Heart left ventricle (tissue), 16 donors: Measurements from ENCODE around the gene RAI1. TPM values are rescaled to one million over a fixed set of nuclear protein-coding genes. Genes with fewer than 3 reads are reported as not detected.

ENCODE experiments used
- ATAC-seq, 4 donors: fragments of 200-7000 bp; cut with Tn5 transposase; one replicate each; pipeline ENCODE4 v1.9.1; 2020 to 2022; ENCODE audit warnings: moderate library complexity in 4 of 4, mild to moderate bottlenecking in 3 of 4, moderate number of reproducible peaks in 1 of 4
- DNase-seq, 5 donors: peaks; one replicate each; pipeline ENCODE4 v3.0.0-alpha.2; 2020
- H3K27ac ChIP-seq, 12 donors: fragments of 200-600 bp; sonication (generic) in 4 of 12; one replicate each; pipeline versions ENCODE4 v1.5.0 to v1.8.0; 2016 to 2022; ENCODE audit warnings: mild to moderate bottlenecking in 2 of 12
- H3K27me3 ChIP-seq, 9 donors: fragments of 200-600 bp; sonication (generic) in 2 of 9; one replicate each; pipeline versions ENCODE4 v1.5.1 to v1.8.0; 2016 to 2022; ENCODE audit warnings: mild to moderate bottlenecking in 3 of 9
- H3K36me3 ChIP-seq, 9 donors: fragments of 200-600 bp; sonication (generic) in 2 of 9; one replicate each; pipeline versions ENCODE4 v1.5.0 to v1.8.0; 2018 to 2022; ENCODE audit warnings: mild to moderate bottlenecking in 2 of 9
- H3K4me1 ChIP-seq, 12 donors: fragments of 200-600 bp; sonication (generic) in 4 of 12; one replicate each; pipeline versions ENCODE4 v1.5.0 to v1.8.0; 2016 to 2022; ENCODE audit warnings: mild to moderate bottlenecking in 3 of 12
- H3K4me3 ChIP-seq, 12 donors: fragments of 200-600 bp; sonication (generic) in 4 of 12; one replicate each; pipeline versions ENCODE4 v1.5.0 to v1.8.0; 2017 to 2022; ENCODE audit warnings: mild to moderate bottlenecking in 9 of 12, moderate library complexity in 4 of 12
- H3K9me3 ChIP-seq, 12 donors: fragments of 200-600 bp; sonication (generic) in 4 of 12; one replicate each; pipeline versions ENCODE4 v1.5.0 to v1.8.0; 2016 to 2022; ENCODE audit warnings: mild to moderate bottlenecking in 1 of 12
- POLR2A ChIP-seq, 2 donors: fragments of 450-650 bp; IDR thresholded peaks; one replicate each; pipeline ENCODE4 v1.6.1; 2017; ENCODE audit warnings: antibody characterized with exemption in 2 of 2, mild to moderate bottlenecking in 2 of 2, moderate library complexity in 2 of 2
- WGBS, 4 donors: extraction: QIAGEN DNeasy Blood & Tissue Kit in 2 of 4; methylation state at CpG; one replicate each; pipeline versions ENCODE4 v1.1.5 to v1.1.7; 2013 to 2018; 5-methylcytosine and 5-hydroxymethylcytosine counted together
- intact Hi-C, 10 donors: fragments of 100-400 bp; cut with DNase I; formaldehyde crosslinking; loops; one replicate each; pipeline versions ENCODE4 v1.11.1 to v1.14.2; 2022
- polyA plus RNA-seq, 2 donors: library from polyadenylated mRNA; stranded (reverse); fragments of 200-250 nt; gene quantifications; one replicate each; pipeline ENCODE4 v1.2.3, GENCODE V29; 2013
- total RNA-seq, 9 donors: library from RNA; depleted of rRNA in 2 of 9; stranded (reverse); fragments of >200 nt in 2 of 9; fragmentation: NEBNext Ultra II Directional in 3 of 9; extraction: Animal tissue kit (Norgen Biotek cat#: 25700) in 3 of 9; gene quantifications; one replicate each; pipeline versions ENCODE4 v1.1.0 to v1.2.4, GENCODE V29; 2016 to 2023
- TF ChIP-seq, protein P1 (sequence below), 12 donors: fragments of 200-600 bp; sonication (generic) in 4 of 12; IDR thresholded peaks; one replicate each; pipeline versions ENCODE4 v1.5.0 to v1.8.0; 2018 to 2022; ENCODE audit warnings: antibody characterized with exemption in 12 of 12, mild to moderate bottlenecking in 5 of 12
- donor health status: ischemic (EF 13 %, LVEDD 7.1; RV severe dilation, severe dysfunction).
- donor health status: healthy with polysubstance abuse.
- donor health status: DM: no; HTN: yes; CAD: no.
- donor health status: DM: no; HTN: no; CAD: no.
- donor health status: ischemic (EF 25% LVEDD 6.9; RV normal size, moderate dysfunction).
- donor health status: ischemic (EF 25% LVEDD 5.7; RV mildly dilated, moderate dysfunction).
- donor health status: healthy.
- donor health status: DM: yes; HTN: yes; CAD: no.
- donor health status: ischemic (EF 35%, LVEDD 5.7; RV mildly dilated, moderate dysfunction).
- donor health status: nonischemic (EF 11% LVEDD 7.7; RV severe dilation, severe dysfunction).
- donor health status: DM: yes; HTN: yes; CAD: no.
- donor health status: PGD.
- donor health status: ischemic (EF 29% LVEDD 5.4; RV normal size, mild dysfunction).
- donor health status: nonischemic (EF 23%, LVEDD 6.1; RV moderate dilation, normal function).

RAI1 gene
- total and polyA plus RNA-seq, 11 donors = 15.1 to 37.2 (median 20.8) TPM

DNA sequence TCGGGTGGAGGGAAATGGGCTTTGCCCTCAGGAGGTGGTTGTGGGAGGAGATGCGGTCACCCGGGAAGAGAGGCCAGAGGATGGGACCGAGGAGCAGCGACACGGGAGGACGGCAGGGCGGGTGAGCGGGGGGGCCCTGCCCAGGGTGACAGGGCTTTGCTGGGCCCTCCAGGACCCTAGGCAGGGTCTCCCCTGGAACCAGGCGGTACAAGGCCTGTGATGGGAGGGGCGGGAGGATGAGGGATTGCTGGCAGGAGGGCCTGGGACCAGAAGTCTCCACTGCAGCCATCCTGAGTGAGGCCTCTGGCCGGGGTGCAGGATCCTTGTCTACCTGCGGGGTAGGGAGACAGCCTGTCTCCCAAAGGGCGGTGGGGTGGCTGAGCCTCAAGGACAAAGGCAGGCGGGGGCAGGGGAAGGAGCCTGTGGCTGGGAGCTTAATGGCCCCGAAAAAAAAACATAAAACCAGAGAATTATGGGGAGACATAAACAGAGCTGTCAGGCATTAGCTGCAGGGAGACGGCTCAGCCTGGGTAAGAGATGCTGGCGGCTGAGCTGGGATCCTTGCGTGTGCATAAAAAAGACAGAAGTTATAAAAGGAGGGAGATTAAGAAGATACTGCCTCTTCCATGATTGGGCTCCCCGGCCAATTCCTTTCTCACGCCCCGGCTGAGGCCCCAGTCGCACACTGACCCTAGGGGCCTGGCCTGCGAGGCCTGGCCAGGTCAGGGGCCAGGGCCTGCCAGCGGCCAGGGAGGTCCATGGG, 88.8 kb downstream of the RAI1 start:
- H3K27me3 ChIP-seq = no peaks in the 10 kb centered on the region
- DNase-seq = no peak
- WGBS, 4 donors = 72 to 79% (median 74%) methylated on average over 23 to 25 of the region's 25 CpGs
- peaks cover 0 to 4% (median 0%) of the 10 kb centered on the region in 9 donors for H3K36me3 ChIP-seq
- ATAC-seq = no peak
- TF ChIP-seq, protein P1, sequence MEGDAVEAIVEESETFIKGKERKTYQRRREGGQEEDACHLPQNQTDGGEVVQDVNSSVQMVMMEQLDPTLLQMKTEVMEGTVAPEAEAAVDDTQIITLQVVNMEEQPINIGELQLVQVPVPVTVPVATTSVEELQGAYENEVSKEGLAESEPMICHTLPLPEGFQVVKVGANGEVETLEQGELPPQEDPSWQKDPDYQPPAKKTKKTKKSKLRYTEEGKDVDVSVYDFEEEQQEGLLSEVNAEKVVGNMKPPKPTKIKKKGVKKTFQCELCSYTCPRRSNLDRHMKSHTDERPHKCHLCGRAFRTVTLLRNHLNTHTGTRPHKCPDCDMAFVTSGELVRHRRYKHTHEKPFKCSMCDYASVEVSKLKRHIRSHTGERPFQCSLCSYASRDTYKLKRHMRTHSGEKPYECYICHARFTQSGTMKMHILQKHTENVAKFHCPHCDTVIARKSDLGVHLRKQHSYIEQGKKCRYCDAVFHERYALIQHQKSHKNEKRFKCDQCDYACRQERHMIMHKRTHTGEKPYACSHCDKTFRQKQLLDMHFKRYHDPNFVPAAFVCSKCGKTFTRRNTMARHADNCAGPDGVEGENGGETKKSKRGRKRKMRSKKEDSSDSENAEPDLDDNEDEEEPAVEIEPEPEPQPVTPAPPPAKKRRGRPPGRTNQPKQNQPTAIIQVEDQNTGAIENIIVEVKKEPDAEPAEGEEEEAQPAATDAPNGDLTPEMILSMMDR (IDR thresholded peaks at IDR 0.05) = no peak
- TF ChIP-seq POLR2A (IDR thresholded peaks at IDR 0.05) = no peak
- H3K9me3 ChIP-seq = no peaks in the 10 kb centered on the region
- intact Hi-C loops = loop anchor here in 1 of 10 donors (10.0 kb wide), 1 partner anchor 85 kb away; the partner anchor contains the start of gene RAI1
- H3K4me3 ChIP-seq = no peak overlapping the region
- peak overlapping the region in 10 of 12 donors; percentile 17 to 80 (median 50) for H3K27ac ChIP-seq
- H3K4me1 ChIP-seq = peaks cover 14 to 81% (median 58%) of the 10 kb centered on the region in 12 donors

DNA sequence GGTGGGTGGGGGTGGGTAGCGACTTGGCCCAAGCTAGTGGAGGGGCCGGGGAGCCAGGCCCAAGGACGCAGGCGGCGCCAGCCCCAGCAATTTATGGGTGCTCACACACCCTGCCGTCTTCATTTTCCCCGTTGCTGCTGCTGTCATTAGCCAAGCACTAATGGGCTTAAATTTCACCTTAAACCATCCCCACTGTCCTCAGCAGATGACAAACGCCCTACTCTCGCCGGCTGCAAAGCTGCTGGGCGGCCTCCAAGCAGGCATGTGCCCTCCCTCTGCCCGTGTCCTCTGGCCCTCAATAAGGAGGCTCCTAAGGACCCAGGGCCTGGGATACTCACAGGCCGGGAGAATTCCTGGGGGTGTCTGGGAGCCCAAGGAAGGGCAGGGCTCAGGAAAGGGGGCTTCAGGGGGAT, 89.4 kb downstream of the RAI1 start:
- Histone ChIP-seq H3K36me3 (peaks cover 0 to 3% (median 0%) of the 10 kb centered on the region in 9 donors), H3K9me3 (no peaks in the 10 kb centered on the region), H3K4me3 (no peak overlapping the region), H3K4me1 (peaks cover 14 to 81% (median 58%) of the 10 kb centered on the region in 12 donors), H3K27ac (peak overlapping the region in 10 of 12 donors; percentile 17 to 80 (median 50)), H3K27me3 (no peaks in the 10 kb centered on the region)
- ATAC-seq (peak in 3 of 4 donors; percentile 29 to 51 (median 50)), DNase-seq (no peak)
- TF ChIP-seq POLR2A (IDR thresholded peaks at IDR 0.05) = no peak
- TF ChIP-seq, protein P1 (IDR thresholded peaks at IDR 0.05) = no peak
- WGBS, 4 donors = 51 to 75% (median 69%) methylated on average over 6 to 13 of the region's 13 CpGs
- intact Hi-C loops = loop anchor here in 1 of 10 donors (10.0 kb wide), 1 partner anchor 86 kb away; the partner anchor contains the start of gene RAI1

DNA sequence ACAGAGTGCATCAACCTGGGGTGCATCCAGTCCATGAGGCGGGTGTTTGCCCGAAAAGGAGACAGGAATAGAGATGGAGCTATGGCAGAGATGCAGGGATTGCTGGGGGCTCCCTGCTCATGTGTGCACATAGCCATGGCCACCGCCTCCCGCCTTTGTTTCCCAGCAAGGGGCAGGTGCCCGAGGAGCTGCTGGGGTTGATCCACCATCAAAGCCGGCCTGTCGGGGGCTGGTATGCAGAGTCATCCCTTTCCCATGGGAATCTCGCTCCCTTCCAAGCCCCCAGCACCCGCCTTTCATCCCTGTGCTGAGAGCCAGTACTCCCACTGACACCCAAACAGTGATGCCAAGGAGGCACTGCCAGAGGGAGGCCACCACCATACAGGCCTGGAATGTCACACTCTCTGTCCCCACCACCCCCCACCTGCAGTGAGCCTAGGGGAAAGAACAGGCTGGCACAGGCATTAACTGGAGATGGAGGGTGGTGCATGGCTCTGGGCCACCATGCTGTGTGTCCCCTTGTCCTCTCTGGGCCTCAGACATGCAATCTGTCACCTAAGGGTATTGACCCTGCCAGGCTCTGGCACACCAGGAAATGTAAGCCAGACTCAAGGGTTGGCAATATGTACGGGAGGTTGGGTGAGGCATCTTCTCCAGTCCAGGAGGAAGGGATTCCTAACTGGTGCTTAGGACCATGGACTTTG, 90.4 kb downstream of the RAI1 start:
- TF ChIP-seq POLR2A (IDR thresholded peaks at IDR 0.05) = no peak
- TF ChIP-seq, protein P1 (IDR thresholded peaks at IDR 0.05) = no peak
- H3K4me3 ChIP-seq = no peak overlapping the region
- no peak overlapping the region for H3K27ac ChIP-seq
- 91 to 96% (median 94%) methylated on average over 10 of the region's 10 CpGs for WGBS, 4 donors
- DNase-seq = no peak
- peaks cover 14 to 72% (median 50%) of the 10 kb centered on the region in 12 donors for H3K4me1 ChIP-seq
- no peak for ATAC-seq
- no peaks in the 10 kb centered on the region for H3K9me3 ChIP-seq
- no peaks in the 10 kb centered on the region for H3K27me3 ChIP-seq
- intact Hi-C loops = loop anchor here in 1 of 10 donors (10.0 kb wide), 1 partner anchor 87 kb away; the partner anchor contains the start of gene RAI1
- peaks cover 0 to under 1% (median 0%) of the 10 kb centered on the region in 9 donors for H3K36me3 ChIP-seq

DNA sequence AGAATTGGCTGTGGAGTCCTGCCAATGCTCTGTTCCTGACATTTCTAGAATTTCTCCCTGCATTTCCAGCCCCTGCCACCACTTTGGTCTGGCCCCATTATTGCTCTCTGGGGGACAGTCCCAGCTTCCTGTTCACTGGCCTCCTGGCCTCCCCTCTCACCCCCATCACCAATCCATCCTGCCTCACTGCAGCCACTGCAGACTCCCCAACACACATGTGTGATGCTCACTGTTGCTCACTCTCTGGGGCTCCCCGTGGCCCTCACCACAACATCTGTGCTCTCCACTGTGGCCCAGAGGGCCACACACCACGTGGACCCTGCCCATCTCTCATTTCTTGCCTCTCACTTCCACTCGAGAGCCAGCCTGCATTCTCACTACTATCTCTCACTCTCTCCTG, 91.0 kb downstream of the RAI1 start:
- Histone ChIP-seq H3K9me3 (no peaks in the 10 kb centered on the region), H3K27ac (no peak overlapping the region), H3K4me3 (no peak overlapping the region), H3K36me3 (peaks cover 0 to 3% (median 0%) of the 10 kb centered on the region in 9 donors), H3K27me3 (no peaks in the 10 kb centered on the region), H3K4me1 (peaks cover 14 to 68% (median 48%) of the 10 kb centered on the region in 12 donors)
- no peak for ATAC-seq
- intact Hi-C loops = loop anchor here in 1 of 10 donors (10.0 kb wide), 1 partner anchor 87 kb away; the partner anchor contains the start of gene RAI1
- 58 to 73% (median 68%) methylated on average over 3 of the region's 3 CpGs for WGBS, 4 donors
- DNase-seq = no peak
- TF ChIP-seq, protein P1 (IDR thresholded peaks at IDR 0.05) = no peak
- TF ChIP-seq POLR2A (IDR thresholded peaks at IDR 0.05) = no peak
